HG02938 (cell line): Measurements from ENCODE around the gene PET100.
A peak's percentile ranks its signal among the peaks of the same experiment; 100 is the strongest.
"Not testable (repeated sequence)": the region's sequence is repeated elsewhere in the genome, so short reads cannot be mapped to it uniquely, and the experiment has no call there.

Experiments
- ATAC-seq: cut with Tn5 transposase; IDR thresholded peaks from one replicate; pipeline ENCODE4 v1.9.1; 2021; ENCODE audit warnings: mild to moderate bottlenecking, moderate library complexity; ENCODE audit not compliant: unreplicated experiment

Gene PET100

DNA sequence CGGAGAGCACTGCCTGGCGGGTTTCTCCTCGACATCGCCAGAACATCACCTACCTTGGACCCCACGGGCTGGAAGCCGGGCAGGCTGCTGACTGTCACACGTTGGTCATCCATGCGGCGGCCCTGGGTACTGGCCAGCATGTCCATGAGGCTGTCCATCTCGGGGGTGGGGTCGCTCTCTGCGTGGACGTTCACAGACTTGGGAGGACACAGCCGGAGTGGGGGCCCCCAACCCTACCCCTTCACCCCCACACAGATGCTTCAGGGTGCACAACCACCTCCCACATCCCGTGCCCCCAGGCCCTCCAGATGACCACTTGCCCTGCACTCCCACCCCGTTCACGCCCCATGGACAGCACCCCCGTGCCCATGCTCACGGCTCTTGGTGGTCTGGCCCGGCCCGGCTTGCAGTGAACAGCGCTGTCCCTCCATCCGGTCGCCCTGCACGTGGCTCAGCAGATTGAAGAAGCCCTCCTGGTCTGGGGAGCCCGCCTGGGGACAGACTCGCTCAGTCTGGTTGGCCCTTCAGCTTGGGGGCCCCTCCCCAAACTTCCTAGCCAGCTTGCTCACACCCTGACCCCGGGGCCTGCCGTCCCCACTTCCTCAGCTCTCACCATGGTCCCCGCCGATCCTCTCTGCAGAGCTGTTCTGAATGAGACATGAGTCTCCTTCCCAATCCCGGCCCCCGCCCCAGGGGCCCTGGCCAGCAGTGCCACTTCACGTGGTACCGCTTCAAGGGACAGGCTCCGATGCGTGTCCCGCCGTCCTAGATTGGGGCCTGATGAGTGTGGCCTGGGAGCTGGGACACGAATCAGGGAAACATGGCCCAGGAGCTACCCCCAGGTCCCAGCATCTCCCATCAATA lies 3.0 kb downstream of the PET100 start:
- ATAC-seq: no peak

DNA sequence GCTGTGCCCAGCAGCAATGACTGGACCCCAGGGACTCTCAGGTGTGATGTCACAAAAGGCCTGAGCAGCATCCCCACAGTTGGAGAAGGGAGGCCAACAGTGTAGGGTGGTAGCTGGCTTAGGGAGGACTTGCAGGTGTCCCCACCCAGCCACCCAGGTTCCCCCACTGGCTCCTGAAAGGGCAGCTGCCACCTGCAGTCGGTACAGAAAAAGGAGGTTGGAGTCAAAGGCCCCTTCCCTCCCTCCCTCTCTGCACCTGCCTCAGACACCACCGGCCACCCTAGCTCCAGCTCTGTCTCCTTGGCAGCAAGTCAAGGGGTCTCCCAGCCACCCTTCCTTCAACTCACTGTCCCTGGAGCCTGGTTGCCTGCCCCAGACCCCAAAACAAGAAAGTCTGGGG lies 4.1 kb downstream of the PET100 start, which contains the start of gene PCP2:
Gene PCP2, minus strand, starts transcription at position 22 of the 400 bp plus-strand sequence. CDS start 262 bp downstream, outside the sequence.
- no peak for ATAC-seq

DNA sequence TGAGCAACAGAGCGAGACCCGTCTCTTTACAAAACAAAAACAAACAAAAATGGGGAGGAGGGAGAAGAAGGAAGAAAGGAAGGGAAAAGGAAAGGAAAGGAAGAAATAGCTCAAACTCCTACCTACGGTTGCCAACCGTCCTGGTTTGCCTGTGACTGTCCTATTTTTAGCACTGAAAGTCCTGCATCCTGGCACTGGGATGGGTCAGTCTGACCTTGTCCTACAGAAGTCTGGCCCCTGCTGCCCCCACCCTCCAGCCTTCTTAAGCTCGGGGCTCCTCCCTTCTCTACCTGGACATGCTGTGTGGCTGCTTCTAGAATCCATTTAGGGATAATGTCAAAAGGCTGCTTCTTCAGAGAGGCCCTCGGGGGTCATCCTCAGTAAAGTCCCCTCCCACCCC lies 6.1 kb downstream of the PET100 start:
- no peak for ATAC-seq

DNA sequence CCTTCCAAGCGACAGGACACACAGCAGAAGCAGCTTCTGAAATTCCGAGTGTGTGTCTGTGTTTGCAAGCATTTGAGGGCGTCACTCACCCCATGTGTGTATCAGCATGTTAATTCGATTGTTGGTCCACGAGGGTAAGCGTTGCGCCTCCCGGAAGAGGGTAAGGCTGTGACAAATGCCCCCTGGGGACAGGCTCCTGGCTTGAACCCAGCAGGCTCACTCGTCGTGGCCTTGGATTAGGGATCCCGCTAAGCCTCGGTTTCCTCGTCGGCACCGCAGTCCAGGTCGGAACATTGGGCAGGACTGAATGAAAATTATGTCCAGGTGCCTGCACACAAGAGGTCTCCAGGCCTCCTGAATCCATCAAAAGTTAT lies 6.7 kb downstream of the PET100 start:
- ATAC-seq: no peak

DNA sequence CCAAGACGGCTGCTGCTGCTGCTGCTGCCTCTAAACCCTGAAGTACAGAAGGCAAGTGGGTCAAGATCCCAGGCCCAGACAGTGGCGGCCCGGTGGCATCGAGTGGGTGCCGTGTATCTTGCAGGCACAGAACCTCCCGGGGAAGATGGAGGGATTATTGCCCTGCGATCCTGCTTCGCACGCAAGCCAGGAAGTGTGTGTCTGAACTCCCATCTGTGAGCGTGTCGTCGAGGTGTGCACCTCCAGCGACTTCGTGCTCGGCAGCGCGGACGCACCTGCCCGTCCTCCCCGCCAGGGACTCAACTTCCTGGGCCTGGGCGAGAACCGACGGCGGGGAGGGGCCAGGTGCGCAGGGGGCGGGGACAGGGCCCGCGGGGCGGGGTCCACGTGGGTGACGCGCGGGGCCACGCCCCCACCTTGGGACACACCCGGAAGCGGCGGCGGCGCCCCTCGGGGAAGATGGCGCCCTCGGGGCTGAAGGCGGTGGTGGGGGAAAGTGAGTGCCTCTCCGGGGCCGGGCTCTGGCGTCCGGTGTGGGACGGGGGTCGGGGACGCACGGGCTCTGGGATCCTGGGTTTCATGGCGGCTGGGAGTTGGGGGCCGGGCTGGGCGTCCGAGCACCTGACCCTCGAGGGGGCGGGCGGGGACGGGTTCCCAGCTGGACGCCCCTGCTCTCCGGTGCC lies 7.2 kb downstream of the PET100 start, which contains the start of gene STXBP2:
Gene STXBP2, plus strand, starts transcription at position 420 of the 683 bp plus-strand sequence. Its CDS starts 40 bp downstream, at position 460.
- peak; percentile 46 for ATAC-seq

DNA sequence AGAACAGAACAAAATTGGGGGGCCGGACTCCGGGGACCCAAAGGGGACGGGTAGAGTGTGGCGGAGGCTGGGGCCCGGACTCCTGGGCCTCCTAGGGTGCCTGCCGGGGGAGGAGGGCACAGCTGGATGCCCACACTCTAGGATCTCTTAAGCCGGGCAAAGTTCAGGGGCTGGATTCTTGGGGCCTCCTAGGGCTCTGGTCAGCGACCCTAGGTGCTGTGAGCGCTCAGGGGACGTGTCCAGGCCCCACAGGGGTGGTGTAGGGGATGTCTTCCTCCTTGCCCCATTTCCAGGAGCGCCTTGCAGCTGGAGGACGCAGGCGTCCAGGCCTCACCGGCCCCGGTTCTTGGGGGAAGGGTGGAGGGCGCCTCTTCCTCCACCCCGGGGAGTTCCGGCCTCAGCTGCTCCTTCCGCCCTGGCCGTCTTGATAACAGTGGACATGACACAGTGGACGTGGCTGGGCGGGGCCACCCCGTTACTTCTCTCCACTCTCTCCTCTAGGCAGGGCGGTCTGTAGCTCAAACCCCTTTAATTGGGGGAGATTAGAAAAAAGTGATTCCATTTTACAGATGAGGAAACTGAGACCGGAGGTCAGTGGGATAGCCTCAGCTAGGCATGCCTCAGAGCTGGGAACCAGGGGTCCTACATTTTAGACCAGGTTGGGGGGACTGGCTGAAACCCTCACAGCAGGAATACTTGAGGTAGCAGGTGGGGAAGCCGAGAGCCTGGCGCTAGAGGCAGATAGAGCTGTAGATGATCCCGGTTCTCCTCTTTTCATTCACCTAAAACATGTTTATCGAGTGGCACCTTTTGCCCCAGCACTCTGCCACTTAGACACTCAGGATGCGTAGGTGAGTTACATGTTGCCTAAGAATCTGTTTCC lies 8.0 kb downstream of the PET100 start:
- peak; percentile 6 for ATAC-seq

DNA sequence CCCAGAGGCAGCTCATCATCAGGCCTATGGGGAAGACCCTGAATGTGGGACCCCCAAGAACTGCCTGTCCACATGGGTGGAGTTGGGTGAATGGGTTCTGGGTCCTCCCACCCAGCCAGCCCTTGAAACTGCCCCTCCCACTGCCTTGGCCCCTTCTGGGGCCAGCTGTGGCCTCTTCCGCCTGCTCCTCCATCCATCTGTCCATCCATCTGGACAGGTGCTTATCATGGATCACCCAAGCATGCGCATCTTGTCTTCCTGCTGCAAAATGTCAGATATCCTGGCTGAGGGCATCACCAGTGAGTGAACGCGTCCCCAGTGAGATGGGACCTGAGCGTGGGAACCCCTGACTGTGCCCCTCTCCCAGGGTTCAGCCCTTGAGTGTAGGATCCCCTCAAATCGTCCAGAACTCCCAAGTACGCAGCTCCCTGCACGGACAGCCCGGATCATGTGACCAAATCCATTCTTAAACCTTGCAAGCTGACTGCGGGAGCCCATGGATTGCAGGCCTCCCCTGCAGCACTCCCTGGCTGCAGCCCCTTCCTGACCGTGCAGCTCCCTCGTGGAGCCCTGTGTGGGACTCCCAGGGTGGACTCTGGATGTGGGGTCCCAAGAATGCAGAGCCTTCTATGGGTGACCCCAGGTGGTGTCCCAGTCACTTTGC lies 9.3 kb downstream of the PET100 start:
- no peak for ATAC-seq

DNA sequence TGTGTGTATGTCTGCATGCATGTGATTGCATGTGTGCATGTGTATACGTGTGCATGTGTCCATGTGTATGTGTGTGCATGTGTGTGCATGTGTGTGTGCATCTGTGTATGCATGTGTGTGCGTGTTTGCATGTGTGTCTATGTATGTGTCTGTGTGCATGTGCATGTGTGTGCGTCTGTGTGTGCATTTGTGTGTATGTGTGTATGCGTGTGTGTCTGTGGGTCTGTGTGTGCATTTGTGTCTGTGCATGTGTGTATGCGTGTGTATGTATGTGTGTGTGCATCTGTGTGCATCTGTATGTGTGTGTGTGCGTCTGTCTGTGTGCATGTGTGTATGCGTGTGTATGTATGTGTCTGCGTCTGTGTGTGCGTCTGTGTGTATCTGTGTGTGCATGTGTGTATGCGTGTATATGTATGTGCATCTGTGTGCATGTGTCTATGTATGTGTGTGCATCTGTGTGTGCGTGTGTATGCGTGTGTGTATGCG lies 10.3 kb downstream of the PET100 start:
- no peak for ATAC-seq

DNA sequence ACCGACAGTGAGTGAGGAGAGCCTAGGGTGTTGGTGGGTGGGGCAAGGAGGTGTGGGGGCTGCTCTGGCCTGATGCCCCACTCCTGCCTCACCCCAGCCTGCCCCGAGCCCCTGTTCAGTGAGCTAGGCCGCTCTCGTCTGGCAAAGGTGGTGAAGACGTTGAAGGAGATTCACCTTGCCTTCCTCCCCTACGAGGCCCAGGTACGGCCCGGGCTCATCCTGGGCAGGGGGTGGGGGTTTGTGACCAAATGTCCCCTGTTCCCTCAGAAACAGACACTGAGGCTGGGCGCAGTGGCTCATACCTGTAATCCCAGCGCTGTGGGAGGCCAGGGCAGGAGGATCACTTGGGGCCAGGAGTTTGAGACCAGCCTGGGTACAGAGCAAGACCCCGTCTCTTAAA lies 11.2 kb downstream of the PET100 start:
- no peak for ATAC-seq

DNA sequence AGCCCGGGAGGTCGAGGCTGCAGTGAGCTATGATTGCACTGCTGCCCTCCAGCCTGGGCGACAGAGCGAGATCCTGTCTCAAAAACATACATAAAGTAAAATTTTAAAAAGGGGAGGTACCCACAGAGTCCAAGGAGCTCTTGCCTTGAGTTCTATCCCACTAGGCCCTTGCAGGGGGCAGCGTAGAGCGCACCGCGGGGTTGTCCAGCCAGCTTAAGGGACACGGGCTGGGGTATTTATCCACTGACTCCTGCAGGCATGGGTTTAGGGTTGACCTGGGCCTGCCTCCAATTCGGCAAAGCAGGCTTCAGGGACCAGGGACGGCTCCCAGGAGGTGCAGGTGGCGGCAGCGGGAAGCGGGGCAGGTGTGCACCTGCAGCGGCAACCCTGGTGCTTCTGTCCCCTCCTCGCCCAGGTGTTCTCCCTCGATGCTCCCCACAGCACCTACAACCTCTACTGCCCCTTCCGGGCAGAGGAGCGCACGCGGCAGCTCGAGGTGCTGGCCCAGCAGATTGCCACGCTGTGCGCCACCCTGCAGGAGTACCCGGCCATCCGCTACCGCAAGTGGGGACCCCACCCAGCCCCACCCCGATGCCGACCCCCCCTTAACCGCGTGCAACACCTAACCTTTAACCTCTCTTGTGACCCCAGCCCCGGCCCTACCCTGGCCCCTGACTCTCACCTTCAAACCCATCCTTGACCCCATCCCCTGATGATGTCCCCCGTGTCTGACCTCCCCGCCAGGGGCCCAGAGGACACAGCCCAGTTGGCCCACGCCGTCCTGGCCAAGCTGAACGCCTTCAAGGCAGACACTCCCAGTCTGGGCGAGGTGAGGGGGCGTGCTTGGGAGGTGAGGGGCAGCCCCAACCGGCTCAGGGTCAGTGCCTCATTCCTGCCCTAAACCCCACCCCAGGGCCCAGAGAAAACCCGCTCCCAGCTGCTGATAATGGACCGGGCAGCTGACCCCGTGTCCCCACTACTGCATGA lies 12.0 kb downstream of the PET100 start:
- ATAC-seq: no peak

DNA sequence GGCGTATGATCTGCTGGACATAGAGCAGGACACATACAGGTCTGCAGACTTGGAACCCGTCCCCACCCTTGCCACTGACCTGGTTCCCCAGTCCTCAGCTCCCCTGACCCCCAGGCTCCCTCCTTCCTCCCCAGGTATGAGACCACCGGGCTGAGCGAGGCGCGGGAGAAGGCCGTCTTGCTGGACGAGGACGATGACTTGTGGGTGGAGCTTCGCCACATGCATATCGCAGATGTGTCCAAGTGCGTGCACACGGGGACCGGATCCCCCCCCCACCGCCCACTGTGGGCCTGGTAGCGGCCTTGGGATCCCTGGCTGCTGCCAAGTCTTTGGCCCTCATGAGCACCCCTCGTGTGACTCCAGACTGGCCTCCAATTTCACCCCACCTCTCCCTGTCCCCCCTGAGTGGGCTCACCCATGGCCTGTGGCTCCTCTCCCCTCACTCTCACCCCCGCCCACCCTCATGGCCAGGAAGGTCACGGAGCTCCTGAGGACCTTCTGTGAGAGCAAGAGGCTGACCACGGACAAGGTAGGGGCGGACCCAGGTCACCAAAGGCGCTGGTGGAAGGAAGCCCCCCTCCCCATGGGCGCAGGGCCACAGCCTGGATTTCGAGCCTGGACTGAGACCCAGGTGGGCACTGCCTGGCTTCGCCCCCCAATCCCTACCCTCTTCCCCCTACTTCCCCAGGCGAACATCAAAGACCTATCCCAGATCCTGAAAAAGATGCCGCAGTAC lies 12.9 kb downstream of the PET100 start:
- no peak for ATAC-seq

DNA sequence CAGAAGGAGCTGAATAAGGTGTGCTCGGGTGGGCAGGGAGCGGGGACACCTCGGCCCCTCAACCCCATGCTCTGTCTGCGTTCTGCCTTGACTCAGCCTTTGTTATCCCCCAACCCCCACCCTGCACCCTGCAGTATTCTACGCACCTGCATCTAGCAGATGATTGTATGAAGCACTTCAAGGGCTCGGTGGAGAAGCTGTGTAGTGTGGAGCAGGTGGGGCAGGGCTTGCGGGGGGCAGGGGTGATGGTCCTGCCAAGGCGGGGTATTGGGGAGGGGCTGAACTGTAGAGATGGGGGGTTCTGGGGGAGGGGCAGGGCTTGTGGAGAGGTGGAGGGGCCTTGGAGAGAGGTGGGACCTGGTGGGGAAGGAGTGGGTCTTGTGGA lies 13.4 kb downstream of the PET100 start:
- no peak for ATAC-seq

DNA sequence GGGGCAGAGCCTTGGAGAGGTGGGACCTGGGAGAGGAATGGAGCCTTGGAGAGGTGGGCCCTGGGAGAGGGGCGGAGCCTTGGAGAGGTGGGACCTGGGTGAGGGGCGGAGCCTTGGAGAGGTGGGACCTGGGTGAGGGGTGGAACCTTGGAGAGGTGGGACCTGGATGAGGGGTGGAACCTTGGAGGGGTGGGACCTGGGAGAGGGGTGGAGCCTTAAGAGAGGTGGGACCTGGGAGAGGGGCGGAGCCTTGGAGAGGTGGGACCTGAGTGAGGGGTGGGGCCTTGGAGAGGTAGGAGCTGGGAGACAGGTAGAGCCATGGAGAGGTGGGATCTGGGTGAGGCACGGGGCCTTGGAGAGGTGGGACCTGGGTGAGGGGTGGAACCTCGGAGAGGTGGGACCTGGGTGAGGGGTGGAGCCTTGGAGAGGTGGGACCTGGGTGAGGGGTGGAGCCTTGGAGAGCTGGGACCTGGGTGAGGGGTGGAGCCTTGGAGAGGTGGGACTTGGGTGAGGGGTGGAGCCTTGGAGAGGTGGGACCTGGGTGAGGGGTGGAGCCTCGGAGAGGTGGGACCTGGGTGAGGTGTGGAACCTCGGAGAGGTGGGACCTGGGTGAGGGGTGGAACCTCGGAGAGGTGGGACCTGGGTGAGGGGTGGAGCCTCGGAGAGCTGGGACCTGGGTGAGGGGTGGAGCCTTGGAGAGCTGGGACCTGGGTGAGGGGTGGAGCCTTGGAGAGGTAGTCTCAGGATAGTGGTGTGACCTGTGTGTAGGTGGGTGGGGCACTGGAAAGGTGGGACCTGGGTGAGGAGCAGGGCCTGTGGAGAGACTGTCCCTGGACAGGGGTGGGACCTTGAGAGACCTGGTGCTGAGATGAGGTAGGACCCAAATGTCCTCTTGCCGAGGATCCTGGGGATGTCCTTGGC lies 14.3 kb downstream of the PET100 start:
- ATAC-seq: not testable (repeated sequence)

DNA sequence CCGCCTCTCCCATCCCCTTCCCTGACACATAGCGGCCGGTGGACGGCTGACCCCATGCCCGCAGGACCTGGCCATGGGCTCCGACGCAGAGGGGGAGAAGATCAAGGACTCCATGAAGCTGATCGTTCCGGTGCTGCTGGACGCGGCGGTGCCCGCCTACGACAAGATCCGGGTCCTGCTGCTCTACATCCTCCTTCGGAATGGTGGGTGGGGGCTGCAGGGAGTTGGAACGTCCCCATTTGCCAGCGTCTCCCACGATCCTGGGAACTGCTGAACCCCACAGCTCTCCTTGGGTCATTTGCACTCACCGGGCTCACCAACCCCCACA lies 14.9 kb downstream of the PET100 start:
- ATAC-seq: no peak

DNA sequence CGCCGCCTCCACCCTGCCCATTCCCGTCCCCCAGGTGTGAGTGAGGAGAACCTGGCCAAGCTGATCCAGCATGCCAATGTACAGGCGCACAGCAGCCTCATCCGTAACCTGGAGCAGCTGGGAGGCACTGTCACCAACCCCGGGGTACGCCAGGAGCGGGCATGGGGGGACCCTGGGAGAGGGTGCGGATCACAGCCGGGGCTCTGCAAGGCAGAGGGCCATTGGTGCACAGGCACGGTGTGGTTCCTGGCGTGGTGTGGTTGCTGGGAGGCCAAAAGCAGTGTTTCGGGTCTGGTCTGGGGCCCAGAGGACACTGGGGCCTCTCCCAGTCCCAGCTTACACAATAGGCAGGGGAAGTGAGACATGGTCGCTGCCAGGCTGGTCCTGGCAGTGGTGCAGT lies 15.6 kb downstream of the PET100 start:
- no peak for ATAC-seq

DNA sequence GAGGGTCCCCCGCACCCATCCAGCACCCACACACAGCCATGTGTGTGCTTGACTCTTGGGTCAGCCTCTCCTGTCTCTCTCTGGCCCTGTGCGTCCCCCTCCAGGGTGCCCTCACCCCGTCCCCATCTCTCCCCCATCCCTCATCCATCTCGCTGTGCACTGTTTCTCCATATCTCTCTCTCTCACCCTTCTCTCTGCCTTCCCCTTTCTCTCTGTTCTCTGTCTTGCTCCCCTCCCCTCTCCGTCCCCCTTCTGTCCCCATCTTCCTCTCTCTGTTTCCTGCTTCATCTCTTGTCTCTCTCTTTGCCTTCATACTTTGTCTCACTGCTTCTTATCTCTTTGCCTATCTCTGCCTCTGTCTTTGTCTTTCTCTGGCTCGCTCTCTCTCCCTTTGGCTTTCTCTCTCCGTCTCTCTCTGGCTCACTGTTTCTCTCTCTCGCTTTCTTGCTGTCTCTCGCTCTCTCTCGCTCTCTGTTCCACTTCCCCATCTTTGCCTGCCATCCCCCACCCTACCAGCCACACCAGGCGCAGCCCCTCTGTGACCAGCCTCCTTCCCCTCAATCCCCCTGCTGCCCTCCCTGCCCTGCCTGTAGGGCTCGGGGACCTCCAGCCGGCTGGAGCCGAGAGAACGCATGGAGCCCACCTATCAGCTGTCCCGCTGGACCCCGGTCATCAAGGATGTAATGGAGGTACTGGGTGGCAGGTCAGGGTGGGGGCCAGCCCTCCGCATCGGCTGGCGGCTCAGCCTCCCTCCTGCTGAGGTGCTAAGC lies 16.2 kb downstream of the PET100 start:
- ATAC-seq: no peak

DNA sequence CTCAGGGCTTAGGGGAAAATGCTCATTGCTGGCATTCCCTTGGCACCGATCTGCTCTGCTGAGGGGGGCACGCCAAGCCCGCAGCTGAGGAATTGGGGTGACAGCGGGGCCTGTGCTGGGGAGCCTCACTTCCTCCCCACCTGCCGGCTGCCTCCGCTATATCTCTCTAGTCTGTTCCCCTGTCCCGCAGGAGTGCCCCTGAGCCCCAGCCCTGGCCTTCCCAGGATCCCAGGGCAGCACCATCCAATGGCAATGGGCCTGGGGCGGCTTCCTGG lies 16.8 kb downstream of the PET100 start:
- ATAC-seq: no peak
